Nephron progenitor cell (in vitro differentiated cells): ENCODE measurements around the gene MIR17HG.
"Not testable (repeated sequence)": the region's sequence is repeated elsewhere in the genome, so short reads cannot be mapped to it uniquely, and the experiment has no call there.

Experiments
- DNase-seq: peaks from one replicate; pipeline ENCODE4 v3.0.0; 2021
- H3K27ac Mint-ChIP-seq: 2 replicates; pipeline ENCODE4 v1.8.0; 2021; ENCODE audit warnings: mild to moderate bottlenecking, moderate library complexity, mixed read lengths
- H3K27me3 Mint-ChIP-seq: 2 replicates; pipeline ENCODE4 v1.8.0; 2021; ENCODE audit warnings: mild to moderate bottlenecking, low read depth, mixed read lengths; ENCODE audit not compliant: poor library complexity
- H3K36me3 Mint-ChIP-seq: 2 replicates; pipeline ENCODE4 v1.8.0; 2021; ENCODE audit warnings: low read depth, mixed read lengths
- H3K4me1 Mint-ChIP-seq: 2 replicates; pipeline ENCODE4 v1.8.0; 2021; ENCODE audit warnings: mixed read lengths
- H3K4me3 Mint-ChIP-seq: 2 replicates; pipeline ENCODE4 v1.8.0; 2021; ENCODE audit warnings: mild to moderate bottlenecking, moderate library complexity, mixed read lengths
- H3K9me3 Mint-ChIP-seq: 2 replicates; pipeline ENCODE4 v1.8.0; 2021; ENCODE audit warnings: mild to moderate bottlenecking, moderate library complexity, mixed read lengths
- TF ChIP-seq, protein P1 (sequence below): fragments of 200-600 bp; sonication (generic); IDR thresholded peaks from 2 replicates; pipeline ENCODE4 v1.5.0; 2021; ENCODE audit warnings: antibody characterized with exemption

MIR17HG gene

DNA sequence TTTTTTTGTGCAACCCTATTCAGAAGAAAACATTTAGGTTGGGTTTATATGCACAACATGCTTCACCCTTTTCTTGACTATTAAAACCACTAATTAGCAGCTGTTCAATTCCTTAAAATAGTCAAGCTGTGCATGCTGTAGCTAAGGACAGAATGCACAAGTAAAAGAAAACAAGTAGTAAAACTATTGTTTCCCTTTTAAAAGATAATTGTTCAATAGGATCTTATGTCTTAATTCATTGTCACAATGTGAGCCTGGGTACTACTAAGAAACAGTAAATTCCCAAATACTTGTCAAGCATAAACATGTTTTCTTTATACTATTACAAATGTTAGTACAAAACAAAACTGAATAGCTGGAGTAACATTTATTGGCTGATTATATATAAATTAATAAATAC lies 32.6 kb upstream of the MIR17HG start:
- H3K4me1 Mint-ChIP-seq: peaks cover 26% of the 10 kb centered on the region
- peaks cover 3% of the 10 kb centered on the region for H3K27me3 Mint-ChIP-seq
- no peaks in the 10 kb centered on the region for H3K9me3 Mint-ChIP-seq
- H3K36me3 Mint-ChIP-seq: no peaks in the 10 kb centered on the region
- TF ChIP-seq, protein P1, sequence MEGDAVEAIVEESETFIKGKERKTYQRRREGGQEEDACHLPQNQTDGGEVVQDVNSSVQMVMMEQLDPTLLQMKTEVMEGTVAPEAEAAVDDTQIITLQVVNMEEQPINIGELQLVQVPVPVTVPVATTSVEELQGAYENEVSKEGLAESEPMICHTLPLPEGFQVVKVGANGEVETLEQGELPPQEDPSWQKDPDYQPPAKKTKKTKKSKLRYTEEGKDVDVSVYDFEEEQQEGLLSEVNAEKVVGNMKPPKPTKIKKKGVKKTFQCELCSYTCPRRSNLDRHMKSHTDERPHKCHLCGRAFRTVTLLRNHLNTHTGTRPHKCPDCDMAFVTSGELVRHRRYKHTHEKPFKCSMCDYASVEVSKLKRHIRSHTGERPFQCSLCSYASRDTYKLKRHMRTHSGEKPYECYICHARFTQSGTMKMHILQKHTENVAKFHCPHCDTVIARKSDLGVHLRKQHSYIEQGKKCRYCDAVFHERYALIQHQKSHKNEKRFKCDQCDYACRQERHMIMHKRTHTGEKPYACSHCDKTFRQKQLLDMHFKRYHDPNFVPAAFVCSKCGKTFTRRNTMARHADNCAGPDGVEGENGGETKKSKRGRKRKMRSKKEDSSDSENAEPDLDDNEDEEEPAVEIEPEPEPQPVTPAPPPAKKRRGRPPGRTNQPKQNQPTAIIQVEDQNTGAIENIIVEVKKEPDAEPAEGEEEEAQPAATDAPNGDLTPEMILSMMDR: no peak
- DNase-seq: no peak
- H3K27ac Mint-ChIP-seq: no peak overlapping the region
- H3K4me3 Mint-ChIP-seq: no peak overlapping the region

DNA sequence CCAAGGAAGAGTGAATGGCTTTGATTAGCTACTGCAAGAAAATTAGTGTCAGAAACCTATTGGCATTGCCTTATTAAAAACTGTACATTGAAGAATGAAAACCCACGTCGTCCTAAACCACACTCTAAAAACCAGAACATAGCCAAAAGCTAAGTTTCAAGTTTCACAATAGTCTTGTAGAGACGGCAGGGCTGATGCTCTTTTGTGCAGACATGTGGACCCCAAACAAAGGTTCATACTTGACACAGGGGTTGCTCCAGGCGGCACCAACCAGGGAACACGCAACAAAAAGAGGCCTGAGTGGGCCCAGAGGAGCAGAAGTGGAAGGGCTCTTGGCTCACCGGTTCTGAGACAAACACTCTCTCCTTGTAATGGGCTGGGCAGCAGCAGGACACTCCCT lies 28.6 kb upstream of the MIR17HG start:
- no peaks in the 10 kb centered on the region for H3K9me3 Mint-ChIP-seq
- peaks cover 5% of the 10 kb centered on the region for H3K4me1 Mint-ChIP-seq
- H3K36me3 Mint-ChIP-seq: no peaks in the 10 kb centered on the region
- H3K4me3 Mint-ChIP-seq: no peak overlapping the region
- TF ChIP-seq, protein P1: no peak
- no peak for DNase-seq
- no peak overlapping the region for H3K27ac Mint-ChIP-seq
- peaks cover 3% of the 10 kb centered on the region for H3K27me3 Mint-ChIP-seq

- Mint-ChIP-seq H3K4me3 (no peak overlapping the region), H3K36me3 (no peaks in the 10 kb centered on the region), H3K9me3 (no peaks in the 10 kb centered on the region)
These were observed 27.5 kb upstream of the MIR17HG start for GRCh38 chr13:91319996-91320395.

DNA sequence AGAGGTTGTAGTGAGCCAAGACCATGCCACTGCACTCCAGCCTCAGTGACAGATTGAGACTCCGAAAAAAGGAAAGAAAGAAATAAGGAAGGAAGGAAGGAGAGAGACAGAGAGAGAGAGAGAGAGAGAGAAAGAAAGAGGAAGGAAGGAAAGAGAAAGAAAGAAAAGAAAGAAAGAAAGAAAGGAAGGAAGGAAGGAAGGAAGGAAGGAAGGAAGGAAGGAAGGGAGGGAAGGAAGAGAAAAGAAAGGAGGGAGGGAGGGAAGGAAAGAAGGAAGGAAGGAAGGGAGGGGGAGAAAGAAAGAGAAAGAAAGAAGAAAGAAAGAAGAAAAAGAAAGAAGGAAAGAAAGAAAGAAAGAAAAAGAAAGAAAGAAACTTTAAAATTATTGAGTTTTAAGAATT lies 26.5 kb upstream of the MIR17HG start:
- not testable (repeated sequence) for H3K27me3 Mint-ChIP-seq, DNase-seq, H3K9me3 Mint-ChIP-seq, H3K27ac Mint-ChIP-seq, H3K36me3 Mint-ChIP-seq, H3K4me3 Mint-ChIP-seq, H3K4me1 Mint-ChIP-seq

More at GRCh38 chr13:91319996-91320395, 27.5 kb upstream of the MIR17HG start:
- H3K27ac Mint-ChIP-seq: no peak overlapping the region
- no peak for DNase-seq
- peaks cover 5% of the 10 kb centered on the region for H3K4me1 Mint-ChIP-seq
- TF ChIP-seq, protein P1: no peak
- H3K27me3 Mint-ChIP-seq: peaks cover 3% of the 10 kb centered on the region

DNA sequence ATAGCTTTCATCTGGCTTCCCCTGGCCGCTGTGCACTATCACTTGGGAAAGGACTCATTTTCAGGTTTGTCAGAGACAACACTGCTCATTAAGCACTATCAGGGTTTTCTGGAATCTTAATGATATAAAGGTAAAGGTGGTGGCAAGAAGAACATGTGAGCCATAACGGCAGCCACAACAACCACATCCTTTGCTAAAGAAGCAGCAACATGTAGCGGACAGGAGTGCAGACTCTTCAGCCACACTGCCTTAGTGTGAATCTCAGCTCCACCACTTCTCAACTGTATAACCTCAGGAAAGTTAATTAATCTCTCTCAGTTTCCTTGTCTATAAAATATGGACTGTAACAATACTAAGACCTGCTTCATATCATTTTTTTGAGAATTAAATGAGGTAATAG lies 24.1 kb upstream of the MIR17HG start:
- TF ChIP-seq, protein P1: no peak
- no peak for DNase-seq
- Mint-ChIP-seq H3K27me3 (no peaks in the 10 kb centered on the region), H3K9me3 (no peaks in the 10 kb centered on the region), H3K27ac (no peak overlapping the region), H3K36me3 (no peaks in the 10 kb centered on the region), H3K4me1 (peaks cover 5% of the 10 kb centered on the region), H3K4me3 (no peak overlapping the region)

- peaks cover 5% of the 10 kb centered on the region for H3K4me1 Mint-ChIP-seq
- H3K27ac Mint-ChIP-seq: no peak overlapping the region
- H3K36me3 Mint-ChIP-seq: no peaks in the 10 kb centered on the region
- no peaks in the 10 kb centered on the region for H3K9me3 Mint-ChIP-seq
- no peak for DNase-seq
- no peak overlapping the region for H3K4me3 Mint-ChIP-seq
- TF ChIP-seq, protein P1: no peak
- no peaks in the 10 kb centered on the region for H3K27me3 Mint-ChIP-seq
These were observed 21.3 kb upstream of the MIR17HG start for GRCh38 chr13:91326146-91326545.
